GF-D8 (cell line): ENCODE data around the gene RPTOR.

Source experiments
- DNase-seq: peaks from one replicate; lab custom pipeline; 2025; lab: John Stamatoyannopoulos, UW

RPTOR gene

DNA sequence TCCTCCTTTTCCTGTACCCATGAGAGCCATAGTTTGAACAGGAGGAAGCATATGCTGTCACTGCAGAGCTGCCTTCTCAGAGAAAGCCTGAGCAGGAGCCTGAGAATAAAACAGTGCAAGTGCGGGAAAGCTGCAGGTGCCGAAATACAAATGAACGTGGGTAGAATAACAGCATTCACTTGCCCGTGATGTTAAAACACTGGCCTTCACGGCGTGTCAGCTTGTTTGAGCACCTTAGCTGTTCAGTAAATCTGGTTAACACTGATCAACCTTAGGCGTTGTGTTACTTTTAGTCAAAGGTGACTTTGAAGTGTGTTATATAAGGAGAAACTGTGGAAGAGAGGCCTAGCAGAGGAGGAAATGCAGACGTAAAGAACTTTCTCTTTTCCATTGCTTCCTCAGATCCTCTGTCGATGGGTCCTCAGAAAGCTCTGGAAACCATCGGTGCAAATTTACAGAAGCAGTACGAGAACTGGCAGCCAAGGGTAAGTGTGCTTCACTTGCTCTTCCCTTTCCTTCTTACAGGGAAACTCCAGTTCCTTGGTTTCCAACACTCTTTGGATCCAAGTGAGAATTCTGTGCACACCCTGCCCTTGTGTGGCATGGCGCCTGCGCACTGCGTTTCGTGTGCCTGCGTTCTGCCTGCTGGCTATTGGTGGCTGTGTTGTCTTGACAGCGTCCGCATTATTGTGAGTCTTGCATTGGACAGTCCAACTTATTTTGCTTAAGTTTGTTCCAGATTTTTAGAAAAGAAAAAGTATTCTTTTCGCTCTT lies 98.9 kb downstream of the RPTOR start:
- no peak for DNase-seq

DNA sequence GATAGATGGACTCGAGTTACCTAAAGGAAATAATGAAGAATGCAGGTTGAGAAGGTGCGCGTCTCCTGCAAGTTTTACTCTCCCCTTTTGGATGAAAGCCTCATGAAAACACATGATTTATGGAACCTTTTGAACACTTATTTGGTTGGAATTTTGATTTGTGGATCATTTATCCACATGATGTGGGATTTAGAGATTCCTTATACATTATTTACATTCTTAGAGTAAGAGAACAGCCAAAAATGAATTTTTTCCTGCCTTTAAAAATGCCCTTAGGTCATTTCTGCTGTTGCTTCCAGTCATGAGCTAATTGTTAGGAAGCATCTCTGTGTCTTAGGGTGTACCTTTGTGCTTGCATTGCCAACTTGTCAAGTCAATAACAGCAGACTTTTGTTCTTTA lies 99.9 kb downstream of the RPTOR start:
- DNase-seq, result no peak

DNA sequence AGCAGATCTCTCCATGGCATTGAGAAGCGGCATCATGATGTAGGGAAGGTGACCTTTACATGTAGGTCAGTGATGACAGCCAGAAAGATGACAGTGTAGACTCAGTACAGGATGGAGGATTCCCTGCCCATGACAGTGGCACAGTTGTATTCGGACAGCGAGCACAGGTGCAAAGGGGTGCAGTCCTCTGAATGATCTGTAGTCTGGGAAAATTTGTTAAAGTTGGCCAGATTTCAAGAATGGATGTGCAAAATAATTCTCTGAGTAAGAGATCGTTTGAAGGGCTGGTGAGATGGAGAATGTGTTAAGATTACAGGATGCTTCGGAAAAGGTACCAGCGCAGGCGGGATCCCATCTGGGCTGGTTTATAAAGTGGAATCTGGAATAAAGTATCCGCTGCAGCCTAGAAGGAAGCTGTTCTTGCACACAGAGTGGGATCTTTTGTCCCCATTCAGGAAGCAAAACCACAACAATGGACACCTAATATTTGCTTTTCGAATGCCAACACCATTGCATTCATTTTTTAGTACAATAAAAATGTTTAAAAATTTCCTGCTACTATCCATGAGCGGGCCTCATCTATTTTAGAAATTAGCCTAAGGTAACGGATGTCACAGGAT lies 101.2 kb downstream of the RPTOR start:
- DNase-seq, result no peak

DNA sequence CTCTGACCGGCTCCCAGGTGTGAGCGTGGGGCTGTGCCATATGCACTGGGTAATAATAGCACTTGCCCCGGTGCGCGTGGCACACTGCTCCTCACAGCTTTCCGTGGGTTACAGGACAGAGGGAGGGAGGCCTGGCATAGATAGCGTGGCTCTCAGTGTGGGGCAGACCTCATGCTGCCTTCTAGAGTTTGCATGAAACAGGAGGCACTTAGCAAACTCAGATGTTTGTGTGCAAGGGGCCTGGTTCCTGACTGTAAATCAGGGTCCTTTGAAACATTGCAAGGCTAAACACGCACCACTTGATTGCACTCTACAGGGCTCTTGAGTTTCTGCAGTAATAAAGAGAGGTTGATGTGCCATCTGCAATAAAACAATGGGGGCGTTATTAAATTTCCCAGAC lies 101.7 kb downstream of the RPTOR start:
- no peak for DNase-seq

DNA sequence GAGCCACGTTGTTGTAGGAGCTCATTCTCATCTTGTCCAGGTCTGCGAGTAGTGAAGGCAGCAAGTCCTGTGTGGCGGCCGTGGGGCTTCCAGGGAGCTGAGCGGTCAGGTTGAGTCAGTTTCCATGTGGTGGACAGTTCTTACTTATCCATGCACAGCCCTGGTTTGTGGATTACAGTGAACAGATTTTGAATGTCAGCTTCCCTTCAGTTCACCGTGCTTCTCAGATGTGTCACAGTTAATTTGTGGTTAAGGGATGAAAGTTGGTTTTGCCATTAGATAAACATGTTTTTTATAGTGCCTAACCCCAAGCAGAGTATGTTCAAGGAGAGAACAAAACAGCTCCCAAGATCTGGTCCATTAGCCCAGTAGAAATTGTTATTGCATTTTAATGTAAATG lies 103.1 kb downstream of the RPTOR start:
- no peak for DNase-seq

DNA sequence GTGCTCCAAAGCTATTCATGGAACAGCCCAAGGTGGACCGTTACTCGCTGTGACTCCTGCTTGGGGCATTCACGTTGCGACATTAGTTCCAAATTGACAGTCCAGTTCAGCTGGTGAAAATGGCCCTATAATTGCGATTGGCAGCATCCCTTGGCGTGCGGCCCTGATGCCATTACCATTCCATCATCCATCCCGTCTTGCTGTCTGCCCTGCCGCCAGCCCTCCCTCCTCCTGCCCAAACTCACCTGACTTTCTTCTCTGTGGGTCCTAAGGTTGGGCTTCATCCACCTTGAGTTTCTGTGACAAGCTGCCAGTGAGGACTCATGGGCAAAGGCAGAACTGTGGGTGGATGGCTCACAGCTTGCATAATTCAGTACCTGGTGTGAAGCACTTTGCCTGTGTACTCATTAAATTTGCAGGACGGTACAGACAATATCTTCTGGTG lies 104.6 kb downstream of the RPTOR start:
- no peak for DNase-seq

DNA sequence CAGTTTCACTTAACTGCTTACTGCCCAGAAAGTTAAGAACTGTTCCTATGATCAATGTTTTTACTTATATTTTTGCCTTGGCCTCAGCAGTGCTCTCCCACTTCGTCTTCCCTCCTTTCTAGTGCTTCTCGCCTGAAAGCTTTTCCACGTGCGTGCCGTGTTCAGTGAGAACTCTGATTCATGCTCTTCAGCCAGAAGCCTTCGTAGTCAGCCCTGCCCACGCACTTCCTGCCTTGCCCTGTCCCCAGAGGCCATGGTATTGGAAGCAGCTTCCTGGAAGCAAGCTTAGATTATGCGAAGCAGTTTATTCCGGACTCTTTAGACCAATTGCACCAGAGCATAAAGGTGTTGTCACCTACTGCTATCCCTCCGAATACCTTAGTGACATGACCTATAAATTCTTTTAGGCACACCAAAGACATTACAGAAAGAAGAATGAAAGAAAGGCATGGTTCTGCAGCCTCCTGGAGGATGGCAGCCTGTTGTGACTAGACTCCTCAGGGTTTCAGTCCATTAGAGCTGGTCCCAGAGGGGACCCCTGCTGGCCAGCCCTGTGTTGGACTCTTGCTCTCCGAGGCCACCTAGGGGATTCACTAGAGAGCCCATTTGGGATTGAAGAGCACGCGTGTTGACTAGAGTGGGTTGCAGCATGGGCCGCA lies 105.2 kb downstream of the RPTOR start:
- no peak for DNase-seq

DNA sequence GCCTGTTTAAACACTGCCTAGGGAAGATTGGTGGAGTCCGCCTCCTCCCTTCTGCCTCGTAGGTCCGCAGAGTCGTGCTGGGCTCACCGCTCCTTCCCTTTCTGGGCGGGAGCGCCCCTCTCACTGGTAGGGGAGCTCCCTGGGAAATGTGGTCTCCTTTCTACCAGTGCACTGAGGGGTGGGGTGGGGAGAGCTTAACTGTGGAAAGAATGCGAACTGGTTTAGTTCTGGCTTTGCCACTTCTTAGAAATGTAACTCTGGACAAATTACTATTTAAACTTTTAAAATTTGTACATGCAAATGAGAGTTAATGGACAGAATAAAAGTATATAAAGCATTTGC lies 105.7 kb downstream of the RPTOR start:
- DNase-seq, result no peak

DNA sequence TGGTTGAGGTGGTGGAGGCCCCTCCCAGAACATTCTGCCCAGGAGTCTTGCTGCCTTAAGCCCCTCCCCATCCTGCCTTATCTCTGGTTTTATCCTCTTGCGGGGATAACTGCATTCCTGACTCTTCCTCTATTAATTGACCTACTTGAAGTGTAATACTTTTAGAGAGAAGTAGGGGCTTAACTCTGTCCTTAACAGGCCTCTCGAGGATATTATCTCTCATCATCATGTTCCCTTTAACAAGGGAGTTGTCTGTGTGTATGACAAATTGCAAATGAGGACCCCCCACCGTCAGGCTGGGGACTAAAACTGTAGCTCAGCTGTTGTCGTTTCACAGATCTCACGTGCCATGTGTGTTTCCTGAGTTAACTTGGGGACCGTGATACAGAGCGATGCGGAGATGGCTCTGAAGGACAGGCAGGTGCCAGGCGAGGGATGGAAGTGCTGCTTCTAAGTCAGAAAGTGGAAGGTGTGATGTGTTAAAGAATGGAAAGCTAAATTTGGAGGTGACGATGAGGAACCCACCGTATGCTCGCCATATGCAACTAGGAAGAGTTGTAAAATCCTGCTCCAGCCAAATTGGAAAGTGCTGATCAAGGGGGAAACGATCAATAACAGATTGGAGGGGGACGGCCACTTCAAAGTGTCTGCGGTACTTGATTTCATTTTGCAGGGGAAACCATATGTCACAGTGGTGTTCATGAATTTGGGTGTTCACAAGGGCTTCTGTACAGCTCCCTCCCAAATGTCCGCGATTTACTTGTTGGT lies 106.3 kb downstream of the RPTOR start:
- DNase-seq, result no peak

DNA sequence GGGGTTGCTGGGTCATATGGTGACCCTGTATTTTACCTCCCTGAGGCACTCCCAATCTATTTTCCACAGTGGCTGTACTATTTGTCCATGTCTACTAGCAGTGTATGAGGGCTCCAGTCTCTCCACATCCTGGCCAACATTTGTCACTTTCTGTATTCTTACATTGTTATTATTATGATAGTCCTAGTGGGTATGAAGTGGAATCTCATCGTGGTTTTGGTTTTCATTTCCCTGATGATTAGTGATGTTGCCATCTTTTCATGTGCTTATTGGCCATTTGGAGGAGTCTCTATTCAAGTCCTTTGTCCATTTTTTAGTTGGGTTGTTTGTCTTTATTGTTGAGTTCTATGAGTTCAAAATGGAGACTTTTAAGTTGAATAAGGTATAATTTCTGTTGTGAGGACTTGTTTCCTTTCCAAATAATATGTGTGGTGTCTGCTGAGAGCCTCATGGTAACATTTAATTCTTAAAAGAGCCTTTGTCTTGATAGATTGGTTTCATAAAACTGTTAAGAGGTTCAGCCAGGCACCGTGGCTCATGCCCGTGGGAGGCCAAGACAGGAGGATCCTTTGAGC lies 108.2 kb downstream of the RPTOR start:
- DNase-seq, result no peak

DNA sequence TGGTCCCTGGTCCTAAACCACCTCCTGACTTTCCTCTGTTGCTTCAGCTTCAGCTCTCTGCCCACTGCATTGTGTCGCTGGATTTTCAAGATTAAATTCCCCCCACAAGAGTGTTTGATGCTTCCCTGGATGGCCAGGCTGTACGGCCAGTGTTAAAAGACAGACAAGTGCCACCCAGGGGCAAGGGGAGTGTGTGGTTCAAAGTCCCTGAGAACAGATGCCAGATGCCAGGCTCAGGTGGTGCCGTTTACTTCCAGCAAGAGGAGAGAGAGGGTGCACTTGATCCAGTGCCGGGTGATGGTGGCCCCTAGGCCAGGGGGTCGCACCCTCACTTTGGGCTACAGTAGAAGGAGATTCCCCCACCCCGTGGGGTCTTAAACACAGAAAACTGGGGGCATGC lies 109.2 kb downstream of the RPTOR start:
- DNase-seq, result no peak

DNA sequence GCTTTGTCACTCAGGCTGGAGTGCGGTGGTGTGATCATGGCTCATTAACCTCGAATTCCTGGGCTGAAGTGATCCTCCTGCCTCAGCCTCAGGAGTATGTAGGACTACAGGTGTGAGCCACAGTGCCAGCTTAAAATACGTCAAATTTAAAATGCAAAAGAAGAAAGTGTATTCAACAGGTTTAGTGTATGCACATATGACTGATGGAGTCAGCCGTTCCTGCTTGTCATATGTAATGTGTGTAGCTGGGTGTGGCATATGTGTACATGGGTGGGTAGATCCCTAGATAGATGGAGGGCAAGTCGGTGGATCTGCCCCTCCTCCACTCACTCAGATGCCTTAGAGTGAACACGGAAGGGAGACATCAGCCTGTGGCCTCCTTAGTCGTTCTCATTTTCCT lies 111.0 kb downstream of the RPTOR start:
- no peak for DNase-seq

DNA sequence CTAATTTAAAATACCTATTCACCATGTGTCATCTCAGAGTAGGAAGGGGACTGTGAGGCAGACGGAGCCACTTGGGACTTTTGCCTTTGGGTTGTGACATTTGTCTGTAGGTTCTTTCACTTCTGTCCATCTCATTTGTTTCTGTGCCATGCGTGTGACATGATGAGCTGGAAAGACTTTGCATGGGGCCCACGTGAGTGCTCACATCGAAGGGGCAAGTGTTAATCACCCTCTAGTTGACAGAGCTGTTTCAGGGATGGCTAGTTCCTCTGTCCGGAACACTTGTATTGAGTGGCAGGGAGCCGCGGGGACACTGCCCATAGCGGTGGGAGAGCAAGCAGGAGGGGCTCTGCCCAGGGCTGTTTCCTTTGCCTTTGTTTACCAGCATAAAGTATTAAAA lies 112.0 kb downstream of the RPTOR start:
- no peak for DNase-seq

DNA sequence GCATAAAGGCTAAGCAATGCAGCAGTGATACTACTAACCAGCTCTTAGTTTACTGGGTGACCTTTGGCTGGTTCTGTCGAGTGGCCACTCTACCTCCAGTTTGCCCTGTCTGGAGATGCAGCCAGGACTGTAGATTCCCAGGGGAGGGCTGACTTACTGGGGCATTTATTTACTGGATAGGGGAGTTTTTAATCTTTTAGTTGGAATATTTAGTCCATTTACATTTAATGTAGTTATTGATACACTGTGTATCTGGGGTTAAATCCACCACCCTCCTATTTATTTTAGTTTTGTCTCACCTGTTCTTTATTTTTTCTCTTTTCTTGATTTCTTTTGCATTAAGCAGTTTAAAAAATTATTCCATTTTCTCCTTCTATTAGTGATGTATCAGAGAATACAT lies 112.9 kb downstream of the RPTOR start:
- no peak for DNase-seq

DNA sequence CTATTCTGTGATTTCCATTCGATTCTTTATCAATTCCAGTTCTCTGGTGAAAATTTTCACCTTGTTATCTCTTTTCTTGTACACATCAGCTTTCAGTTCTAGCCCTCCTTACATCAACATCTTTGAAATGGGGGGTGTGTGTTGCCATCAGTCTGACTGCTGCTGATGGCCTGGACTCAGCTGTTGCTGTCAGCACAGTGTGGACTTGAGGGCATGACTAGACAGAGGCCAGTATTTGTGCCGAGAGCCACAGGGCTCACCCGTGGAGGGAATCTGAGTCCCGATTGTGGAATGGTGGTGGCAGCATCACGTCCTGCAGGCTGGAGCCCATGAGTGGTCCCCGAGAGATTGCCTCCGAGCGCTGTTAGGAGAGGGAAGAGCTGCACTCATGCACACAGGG lies 114.2 kb downstream of the RPTOR start:
- DNase-seq, result no peak

DNA sequence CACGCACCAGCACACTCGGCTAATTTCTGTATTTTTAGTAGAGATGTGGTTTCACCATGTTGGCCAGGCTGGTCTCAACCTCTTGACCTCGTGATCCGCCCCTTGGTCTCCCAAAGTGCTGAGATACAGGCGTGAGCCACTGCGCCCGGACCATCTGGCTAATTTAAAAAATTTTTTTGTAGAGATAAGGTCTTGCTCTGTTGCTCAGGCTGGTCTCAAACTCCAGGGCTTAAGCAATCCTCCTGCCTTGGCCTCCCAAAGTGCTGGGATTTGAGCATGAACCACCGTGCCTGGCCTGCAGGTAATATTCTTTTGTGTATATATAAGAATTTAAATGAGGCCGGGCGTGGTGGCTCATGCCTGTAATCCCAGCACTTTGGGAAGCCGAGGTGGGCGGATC lies 115.0 kb downstream of the RPTOR start:
- no peak for DNase-seq

DNA sequence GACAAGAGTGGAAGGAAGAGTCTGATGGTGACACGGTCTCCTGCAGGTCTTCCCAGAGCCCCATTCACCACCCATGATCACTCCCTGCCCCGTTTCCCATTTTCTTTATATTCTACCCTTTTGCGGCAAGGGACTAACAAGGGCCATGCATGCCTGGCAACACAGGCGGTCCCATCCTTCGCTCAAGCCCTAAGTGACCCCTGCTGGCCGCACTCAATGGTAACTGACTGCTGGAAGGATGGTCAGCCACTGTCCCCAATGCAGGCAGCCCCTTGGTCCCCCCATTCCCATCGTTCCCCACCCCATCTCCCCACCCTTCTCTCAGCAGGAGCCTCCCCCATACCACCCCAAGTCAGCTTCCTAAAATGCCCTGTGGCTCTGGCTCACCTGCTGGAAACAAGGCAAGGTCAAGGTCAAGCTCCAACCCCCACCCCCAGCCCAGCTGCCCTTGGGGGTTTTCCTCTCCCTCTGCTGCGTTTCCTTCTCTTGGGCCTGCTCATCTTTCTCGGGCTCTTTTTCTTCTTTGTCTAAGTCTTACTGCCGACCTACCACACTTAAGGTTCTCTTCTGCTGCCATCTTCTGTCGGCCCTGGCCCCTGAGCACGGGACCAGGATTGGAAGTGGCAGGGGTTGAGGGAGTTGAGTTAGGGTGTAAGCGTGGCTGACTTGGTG lies 116.0 kb downstream of the RPTOR start:
- no peak for DNase-seq

DNA sequence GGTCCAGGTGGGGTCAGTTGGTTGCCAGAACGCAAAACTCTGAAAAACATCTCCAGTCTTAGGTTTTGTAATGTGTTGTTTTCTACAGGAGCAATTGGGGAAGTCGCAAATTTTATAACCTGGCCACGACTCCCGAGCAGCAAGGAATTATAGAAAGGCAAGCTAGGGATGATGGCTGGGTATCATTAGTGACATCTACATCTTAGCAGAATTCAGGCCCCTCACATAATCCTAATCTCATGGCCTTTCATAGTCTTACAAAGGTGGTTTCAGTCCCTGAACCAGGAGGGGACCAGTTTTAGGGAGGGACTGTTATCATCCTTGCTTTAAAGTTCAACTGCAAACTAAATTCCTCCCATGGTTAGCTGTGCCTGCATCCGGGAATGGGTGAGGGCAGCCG lies 117.9 kb downstream of the RPTOR start:
- DNase-seq, result no peak

DNA sequence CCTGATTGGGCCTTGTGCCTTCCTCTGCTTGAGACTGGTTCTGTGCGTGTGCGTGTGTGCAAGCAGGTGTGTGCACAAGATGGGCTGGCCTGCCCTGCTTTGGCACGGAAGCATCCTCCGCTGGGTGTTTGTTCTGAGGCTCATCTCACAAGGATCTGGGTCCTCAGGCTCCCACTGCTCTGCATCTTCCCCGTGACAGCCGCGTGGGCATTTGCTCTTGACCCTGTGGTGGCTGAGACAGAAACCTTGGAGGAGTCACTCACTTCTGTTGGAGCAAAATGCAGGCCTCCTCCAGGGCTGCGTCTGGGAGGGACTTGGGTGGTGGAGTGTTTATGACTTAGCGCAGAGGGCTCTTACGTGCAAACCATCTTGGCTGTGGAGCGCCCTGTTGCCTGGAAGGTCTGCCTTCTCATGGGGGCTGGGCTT lies 119.2 kb downstream of the RPTOR start:
- no peak for DNase-seq

DNA sequence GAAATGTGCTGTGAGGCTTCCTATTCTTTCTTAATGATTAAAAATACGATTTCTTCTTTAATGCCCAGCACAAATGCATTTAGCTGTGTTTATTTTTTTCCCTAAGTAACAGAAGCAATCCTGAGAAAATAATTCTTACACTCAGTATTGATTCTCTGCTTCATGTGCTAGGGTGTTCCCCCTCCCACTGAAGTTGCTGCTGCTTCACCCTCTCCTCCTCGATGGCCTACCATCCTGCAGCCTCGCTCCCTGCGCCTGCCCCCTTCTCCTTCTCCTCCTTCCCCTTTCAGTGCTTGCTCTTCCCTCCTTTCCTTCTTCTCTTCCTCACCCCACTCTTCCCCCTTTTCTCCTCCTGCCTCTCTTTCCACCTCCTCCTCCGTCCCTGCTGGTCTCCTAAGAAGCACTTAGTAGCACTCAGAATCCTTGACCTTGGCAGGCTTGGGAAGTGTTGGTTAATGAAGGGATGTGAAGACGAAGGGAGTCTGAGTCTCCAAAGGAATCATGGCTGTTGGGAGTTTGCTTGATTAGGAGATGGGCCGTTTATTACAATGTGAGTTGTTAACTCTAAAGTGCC lies 119.7 kb downstream of the RPTOR start:
- DNase-seq, result no peak

DNA sequence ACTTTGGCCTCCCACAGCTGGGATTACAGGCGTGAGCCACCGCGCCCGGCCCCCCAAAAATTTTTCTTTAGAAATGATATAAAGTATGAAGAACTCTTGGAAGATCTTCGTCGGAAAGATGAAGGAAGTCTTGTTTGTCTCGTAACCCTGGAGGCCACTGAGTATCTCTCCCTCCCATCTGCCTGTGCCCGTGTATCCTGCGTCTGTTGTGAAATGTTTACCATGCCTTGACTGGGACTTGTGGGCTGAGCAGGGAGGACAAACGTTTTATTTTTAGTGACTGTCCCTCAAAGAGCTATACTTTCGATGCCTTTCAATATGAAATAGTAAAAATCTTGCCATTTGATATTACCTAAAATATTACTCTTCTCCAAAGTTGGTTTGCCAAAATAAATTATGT lies 121.2 kb downstream of the RPTOR start:
- DNase-seq, result peak; percentile 64
